Kidney (tissue), 14 donors: ENCODE measurements around the gene WDFY2. TPM values are rescaled to one million over a fixed set of nuclear protein-coding genes. Genes with fewer than 3 reads are reported as not detected.

Experiments
- DNase-seq, 5 donors: peaks; one replicate each; pipeline ENCODE4 v3.0.0-alpha.2; 2013 to 2020
- FAIRE-seq: peaks from 2 replicates; lab custom pipeline; 2012; peaks lifted over from hg19 to GRCh38; lab: Jason Lieb, UNC
- H3K27ac ChIP-seq, 2 donors: one replicate each; pipeline ENCODE4 v1.7.0; 2013; ENCODE audit warnings: low read depth in 2 of 2, low read length in 2 of 2, inconsistent platforms in 1 of 2
- H3K27me3 ChIP-seq: one replicate; pipeline ENCODE4 v1.7.1; 2013; ENCODE audit warnings: low read length, inconsistent platforms; ENCODE audit not compliant: control insufficient read depth, insufficient read depth
- H3K36me3 ChIP-seq, 3 donors: one replicate each; pipeline versions ENCODE4 v1.7.0 to v1.7.1; 2013; ENCODE audit warnings: low read length in 3 of 3, control low read depth in 1 of 3, inconsistent platforms in 1 of 3; ENCODE audit not compliant: insufficient read depth in 3 of 3, control insufficient read depth in 2 of 3
- H3K4me1 ChIP-seq, 3 donors: one replicate each; pipeline versions ENCODE4 v1.7.0 to v1.7.1; 2013; ENCODE audit warnings: low read length in 3 of 3, inconsistent platforms in 1 of 3, low read depth in 1 of 3; ENCODE audit not compliant: control insufficient read depth in 2 of 3, insufficient read depth in 2 of 3
- H3K4me3 ChIP-seq, 3 donors: one replicate each; pipeline versions ENCODE4 v1.7.0 to v1.8.1; 2013; ENCODE audit warnings: low read length in 3 of 3, control low read depth in 1 of 3, inconsistent platforms in 1 of 3
- H3K9ac ChIP-seq, 3 donors: one replicate each; pipeline versions ENCODE4 v1.7.0 to v1.7.1; 2013; ENCODE audit warnings: low read length in 3 of 3, control low read depth in 1 of 3, inconsistent platforms in 1 of 3
- H3K9me3 ChIP-seq, 3 donors: one replicate each; pipeline versions ENCODE4 v1.7.0 to v1.7.1; 2013; ENCODE audit warnings: low read length in 3 of 3, control low read depth in 1 of 3, inconsistent platforms in 1 of 3; ENCODE audit not compliant: control insufficient read depth in 2 of 3, insufficient read depth in 1 of 3
- CTCF ChIP-seq: IDR thresholded peaks from 3 replicates; pipeline ENCODE4 v1.5.1; 2012; ENCODE audit warnings: mild to moderate bottlenecking, moderate library complexity, borderline replicate concordance; ENCODE audit not compliant: insufficient read depth; ENCODE audit errors: extremely low read depth
- intact Hi-C: fragments of 100-400 bp; cut with DNase I; formaldehyde crosslinking; loops from one replicate; pipeline ENCODE4 v1.11.1; 2022
- polyA plus RNA-seq: library from polyadenylated mRNA; stranded (reverse); fragments of 350-450 nt; fragmentation: Illumina TruSeq; extraction: RNeasy Lipid Tissue Mini Kit (QIAGEN cat#74804); gene quantifications from one replicate; pipeline ENCODE4 v1.2.3, GENCODE V29; 2014; ENCODE audit warnings: low read depth, low replicate concordance; ENCODE audit not compliant: insufficient read depth
- total RNA-seq: library from RNA; stranded (reverse); fragmentation: NEBNext Ultra II Directional; extraction: Animal tissue kit (Norgen Biotek cat#: 25700); gene quantifications from one replicate; pipeline ENCODE4 v1.2.1, GENCODE V29; 2021
- donor health status: control.
- donor health status: control.
- donor health status: control.
- donor health status: control.
- donor health status: control.
- donor health status: DM: yes; HTN: yes; CAD: no.
- donor health status: Normal renal cell carcinoma (clear cell type).

WDFY2 gene
- total and polyA plus RNA-seq, 2 donors from 2014 or later = 4.8 to 13.0 TPM

GRCh38 chr13:51577690-51578089 lies 6.6 kb upstream of the WDFY2 start:
- Histone ChIP-seq H3K36me3 (no peaks in the 10 kb centered on the region), H3K4me1 (no peaks in the 10 kb centered on the region), H3K27ac (no peak overlapping the region), H3K27me3 (no peaks in the 10 kb centered on the region), H3K9me3 (no peaks in the 10 kb centered on the region), H3K4me3 (no peak overlapping the region), H3K9ac (no peak overlapping the region)
- FAIRE-seq = no peak
- DNase-seq = no peak
- TF ChIP-seq CTCF = no peak
- intact Hi-C loops = no loop called here

- Histone ChIP-seq H3K9me3 (no peaks in the 10 kb centered on the region), H3K9ac (no peak overlapping the region), H3K27ac (no peak overlapping the region), H3K4me3 (no peak overlapping the region), H3K27me3 (no peaks in the 10 kb centered on the region), H3K36me3 (no peaks in the 10 kb centered on the region), H3K4me1 (no peaks in the 10 kb centered on the region)
- DNase-seq (no peak), FAIRE-seq (no peak)
- no peak for TF ChIP-seq CTCF
- intact Hi-C loops = loop anchor here (10.0 kb wide), 1 partner anchor 125 kb away; the partner anchor contains the start of gene INTS6
Measured at GRCh38 chr13:51579676-51580075, 4.6 kb upstream of the WDFY2 start.

- intact Hi-C loops = loop anchor here (10.0 kb wide), 1 partner anchor 126 kb away; the partner anchor contains the start of gene INTS6
- FAIRE-seq (no peak), DNase-seq (no peak)
- no peak overlapping the region for H3K4me3 ChIP-seq
- H3K27me3 ChIP-seq = no peaks in the 10 kb centered on the region
- no peaks in the 10 kb centered on the region for H3K36me3 ChIP-seq
- H3K4me1 ChIP-seq = peaks cover 0 to 2% (median 2%) of the 10 kb centered on the region in 3 donors
- no peak for TF ChIP-seq CTCF
- H3K9ac ChIP-seq = no peak overlapping the region
- H3K9me3 ChIP-seq = no peaks in the 10 kb centered on the region
- H3K27ac ChIP-seq = no peak overlapping the region
Measured at GRCh38 chr13:51581148-51581820, 3.0 kb upstream of the WDFY2 start.
